Coronary artery (tissue), 2 donors: ENCODE measurements around the gene MAML3.

Source experiments
- DNase-seq: peaks from one replicate; pipeline ENCODE4 v3.0.0-alpha.2; 2017; ENCODE audit warnings: low spot score
- H3K27ac ChIP-seq, 2 donors: fragments of 200-600 bp; sonication (generic); one replicate each; pipeline ENCODE4 v1.5.1; 2016 to 2019
- H3K4me3 ChIP-seq: fragments of 200-600 bp; sonication (generic); 2 replicates; pipeline ENCODE4 v1.5.1; 2016; ENCODE audit warnings: mild to moderate bottlenecking, moderate library complexity
- TF ChIP-seq, protein P1 (sequence below): fragments of 200-600 bp; sonication (generic); IDR thresholded peaks from one replicate; pipeline ENCODE4 v1.5.1; 2019; ENCODE audit warnings: antibody characterized with exemption

MAML3 gene

DNA sequence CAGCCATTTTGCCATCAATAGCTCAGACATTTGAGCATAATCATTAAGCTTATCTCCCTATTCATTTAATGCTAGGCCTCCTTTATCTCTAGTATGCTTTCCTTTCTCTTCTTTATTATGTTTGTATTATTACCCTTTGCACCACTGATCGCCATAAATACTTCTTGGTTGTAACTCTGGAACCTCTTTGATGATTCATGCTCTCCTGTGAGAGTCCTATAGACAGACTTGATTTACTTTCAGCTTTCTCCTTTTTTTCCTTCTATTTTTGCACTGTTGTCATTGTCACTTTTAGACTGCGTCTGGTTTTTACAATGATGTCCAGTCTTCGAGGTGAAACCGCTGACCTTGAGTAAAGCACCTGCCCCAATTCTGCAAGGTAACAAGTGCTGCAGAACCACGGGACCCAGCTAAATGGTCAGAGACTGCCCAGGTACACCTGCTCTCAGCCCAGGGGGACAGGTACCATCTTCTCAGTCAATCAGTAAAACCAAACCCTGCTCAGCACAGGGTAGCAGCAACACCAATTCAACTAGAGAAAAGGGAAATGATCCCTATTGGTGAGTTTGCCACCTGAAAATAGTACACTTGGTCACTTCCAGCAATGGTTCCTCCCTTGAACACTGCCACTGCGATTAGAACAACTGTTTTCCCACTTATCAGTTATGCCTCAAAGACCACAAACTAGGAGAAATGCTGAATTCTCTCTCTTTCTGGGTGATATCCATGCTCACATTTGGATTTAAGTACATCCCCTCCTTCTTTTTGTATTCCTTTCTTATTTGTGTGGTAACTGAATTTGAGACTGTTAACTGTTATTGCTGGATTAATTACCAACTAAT, 125.1 kb downstream of the MAML3 start:
- no peak for DNase-seq
- no peak overlapping the region for H3K27ac ChIP-seq
- TF ChIP-seq, protein P1, sequence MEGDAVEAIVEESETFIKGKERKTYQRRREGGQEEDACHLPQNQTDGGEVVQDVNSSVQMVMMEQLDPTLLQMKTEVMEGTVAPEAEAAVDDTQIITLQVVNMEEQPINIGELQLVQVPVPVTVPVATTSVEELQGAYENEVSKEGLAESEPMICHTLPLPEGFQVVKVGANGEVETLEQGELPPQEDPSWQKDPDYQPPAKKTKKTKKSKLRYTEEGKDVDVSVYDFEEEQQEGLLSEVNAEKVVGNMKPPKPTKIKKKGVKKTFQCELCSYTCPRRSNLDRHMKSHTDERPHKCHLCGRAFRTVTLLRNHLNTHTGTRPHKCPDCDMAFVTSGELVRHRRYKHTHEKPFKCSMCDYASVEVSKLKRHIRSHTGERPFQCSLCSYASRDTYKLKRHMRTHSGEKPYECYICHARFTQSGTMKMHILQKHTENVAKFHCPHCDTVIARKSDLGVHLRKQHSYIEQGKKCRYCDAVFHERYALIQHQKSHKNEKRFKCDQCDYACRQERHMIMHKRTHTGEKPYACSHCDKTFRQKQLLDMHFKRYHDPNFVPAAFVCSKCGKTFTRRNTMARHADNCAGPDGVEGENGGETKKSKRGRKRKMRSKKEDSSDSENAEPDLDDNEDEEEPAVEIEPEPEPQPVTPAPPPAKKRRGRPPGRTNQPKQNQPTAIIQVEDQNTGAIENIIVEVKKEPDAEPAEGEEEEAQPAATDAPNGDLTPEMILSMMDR: no peak
- H3K4me3 ChIP-seq: no peak overlapping the region

DNA sequence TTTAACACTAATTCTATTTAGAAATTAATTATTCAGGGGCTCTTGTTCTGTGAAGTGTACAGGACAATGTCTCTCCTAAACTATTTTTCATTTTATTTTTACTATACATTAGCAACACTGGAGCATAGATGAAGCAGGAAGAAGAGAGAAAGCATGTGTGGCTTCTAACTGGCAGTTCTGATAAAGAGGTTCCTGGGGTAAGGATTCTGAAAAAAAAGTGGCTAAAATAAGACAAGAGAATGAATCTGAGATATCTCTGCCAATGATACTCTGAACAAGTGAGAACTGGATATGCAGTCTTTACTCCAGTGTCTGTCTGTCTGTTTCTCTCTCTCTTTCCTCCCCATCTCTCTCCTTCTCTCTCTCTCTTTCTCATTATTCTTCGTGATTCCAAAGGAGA, 125.9 kb downstream of the MAML3 start:
- no peak for DNase-seq
- Histone ChIP-seq H3K4me3 (no peak overlapping the region), H3K27ac (no peak overlapping the region)
- TF ChIP-seq, protein P1: no peak

DNA sequence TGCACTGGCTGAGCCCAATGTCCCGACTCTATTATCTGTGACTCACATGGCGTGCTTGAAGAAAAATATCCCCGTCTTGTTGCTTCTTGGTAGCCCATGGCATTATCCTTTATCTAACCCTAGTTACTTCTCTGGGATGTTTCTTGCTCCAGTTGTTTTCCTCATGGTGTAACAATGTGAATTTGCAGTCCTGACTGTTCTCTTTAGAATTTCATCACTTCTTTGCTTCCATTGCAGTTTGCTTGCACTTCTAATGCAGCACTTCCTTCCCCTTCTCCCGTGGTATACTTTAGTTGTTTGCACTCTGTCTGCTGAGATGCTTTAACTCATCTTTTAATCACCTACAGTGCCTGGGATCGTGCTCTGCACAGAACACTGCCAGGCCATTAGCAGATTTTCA, 126.9 kb downstream of the MAML3 start:
- no peak for DNase-seq
- Histone ChIP-seq H3K4me3 (no peak overlapping the region), H3K27ac (no peak overlapping the region)
- TF ChIP-seq, protein P1: no peak

DNA sequence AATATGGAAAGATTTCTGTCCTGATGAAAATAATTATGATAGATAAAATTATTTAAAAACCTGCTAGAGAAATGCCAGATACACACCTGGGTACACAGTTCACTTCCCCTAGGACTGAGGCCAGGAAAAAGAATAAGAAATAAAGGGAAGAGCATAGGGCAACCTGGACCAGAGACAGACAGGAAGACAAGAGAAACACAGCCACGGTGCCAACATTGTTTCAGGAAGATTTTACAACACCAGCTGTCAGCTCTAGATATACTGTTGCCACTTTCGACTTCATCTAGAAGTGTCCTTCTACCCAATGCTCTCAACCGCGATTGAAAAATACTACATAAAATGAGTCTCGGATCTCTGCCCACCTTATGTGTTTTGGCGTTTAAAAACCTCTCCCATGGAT, 128.5 kb downstream of the MAML3 start:
- TF ChIP-seq, protein P1: no peak
- DNase-seq: no peak
- H3K27ac ChIP-seq: no peak overlapping the region
- H3K4me3 ChIP-seq: no peak overlapping the region

DNA sequence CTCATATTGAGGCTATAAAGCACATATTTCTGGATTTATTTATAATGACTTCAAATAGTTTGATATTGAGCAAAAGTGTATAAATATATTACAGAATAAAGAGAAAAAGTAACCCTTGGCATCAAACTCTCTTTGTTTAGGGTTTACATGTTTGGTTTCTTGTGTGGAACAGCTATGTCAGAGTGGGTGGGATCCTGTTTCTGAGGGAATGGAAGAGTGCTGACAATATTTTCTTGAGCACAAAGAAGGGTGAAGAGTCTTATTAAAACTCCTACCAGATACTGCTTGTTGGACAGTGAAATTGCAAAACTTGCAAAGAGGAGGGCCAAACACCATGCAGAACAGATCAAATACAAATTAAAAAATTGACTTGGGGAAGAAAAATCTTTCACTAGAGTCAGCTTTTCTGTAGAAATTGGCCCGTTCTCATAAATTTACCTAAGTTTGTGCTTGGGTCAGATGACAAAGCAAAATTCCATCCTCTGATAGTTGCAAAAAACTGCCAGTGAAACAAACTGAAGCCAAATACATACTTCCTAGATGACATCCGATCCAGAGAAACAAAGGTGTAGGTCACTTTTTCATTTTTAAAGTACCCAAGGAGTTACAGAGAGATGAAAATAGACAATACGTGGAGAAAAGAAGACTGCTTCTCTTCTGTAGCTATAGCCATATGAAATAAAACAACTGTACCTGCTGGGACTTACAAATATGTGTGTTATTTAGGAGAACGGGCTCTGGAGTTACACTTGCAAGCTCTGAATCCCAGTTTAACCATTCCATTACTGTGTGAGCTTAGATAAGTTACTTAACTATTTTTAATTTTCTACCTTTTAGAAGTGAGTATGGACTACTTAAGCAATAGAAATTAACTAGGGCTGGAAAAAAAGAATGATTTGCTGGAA, 133.3 kb downstream of the MAML3 start:
- Histone ChIP-seq H3K4me3 (no peak overlapping the region), H3K27ac (no peak overlapping the region)
- TF ChIP-seq, protein P1: no peak
- DNase-seq: no peak

DNA sequence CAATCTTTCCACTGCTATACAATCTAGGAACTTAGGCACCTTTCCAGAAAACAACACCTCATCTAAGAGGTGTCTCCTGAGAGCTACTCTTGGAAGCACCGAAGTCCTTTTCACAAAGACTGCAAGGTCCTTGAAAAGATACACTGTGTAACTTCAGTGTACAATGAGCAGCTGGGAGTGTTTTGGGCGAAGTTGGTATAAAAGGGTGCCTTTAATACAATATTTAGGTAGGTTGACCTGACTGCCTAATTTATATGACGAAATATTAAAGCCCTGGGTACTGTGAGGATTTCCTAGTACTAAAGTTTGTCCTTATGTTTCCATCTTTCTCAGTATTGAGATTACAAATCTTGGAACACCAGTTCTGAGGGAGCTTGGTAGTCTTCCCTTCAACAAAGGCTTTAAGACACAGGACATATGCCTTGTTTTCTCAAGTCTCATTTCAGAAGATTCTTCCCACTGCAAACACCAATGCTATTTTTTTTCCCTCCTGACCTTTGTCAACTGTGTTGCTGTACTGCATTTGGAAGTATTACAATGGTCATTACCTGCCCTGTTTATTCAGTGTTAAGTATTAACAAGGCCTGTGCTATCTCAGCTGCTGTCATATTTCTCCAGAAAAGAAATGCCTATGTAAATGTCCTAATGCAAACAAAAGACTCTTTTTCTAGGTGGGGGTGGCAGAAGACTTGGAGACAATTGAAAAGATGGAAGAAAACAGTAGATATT, 134.2 kb downstream of the MAML3 start:
- DNase-seq: no peak
- Histone ChIP-seq H3K4me3 (no peak overlapping the region), H3K27ac (no peak overlapping the region)
- TF ChIP-seq, protein P1: no peak
